ENCODE measurements around the gene LRP2.

DNA sequence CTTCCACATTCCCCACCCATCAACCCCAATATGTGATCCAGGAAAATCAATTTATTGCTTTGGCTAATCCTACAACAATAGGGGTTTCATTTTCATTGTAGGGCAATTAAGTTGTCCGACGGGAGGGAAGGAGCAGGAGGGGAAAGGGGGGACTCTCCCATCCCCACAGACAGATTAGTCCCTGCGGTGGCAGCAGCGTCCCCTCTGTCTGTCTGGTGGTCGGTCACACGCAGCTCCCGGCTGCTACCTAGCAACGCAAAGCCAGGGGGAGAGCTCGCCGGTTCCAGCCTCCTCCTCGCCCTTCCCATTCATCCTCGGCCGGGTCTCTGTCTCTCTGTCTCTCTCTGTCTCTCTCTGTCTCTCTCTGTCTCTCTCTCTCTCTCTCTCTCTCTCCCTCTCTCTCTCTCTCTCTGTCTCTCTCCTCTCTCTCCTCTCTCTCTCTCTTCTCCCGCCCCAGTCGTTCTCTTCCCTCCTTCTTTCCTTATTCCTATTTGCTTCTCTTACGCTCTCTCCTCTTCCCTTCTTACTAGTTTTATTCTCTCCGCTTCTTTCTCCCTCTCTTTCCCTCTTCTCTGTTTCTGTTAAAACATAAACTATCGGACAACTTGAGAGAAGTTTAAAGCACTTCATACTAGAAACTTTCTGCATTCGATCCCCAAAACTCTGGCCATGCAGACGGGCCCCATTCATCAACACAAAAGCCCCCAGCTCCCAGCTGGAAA lies 1.2 kb downstream of the LRP2 start:
- TF ChIP-seq SMC3 (IDR thresholded peaks at IDR 0.05; ENCODE audit: low read depth, low read length) (no peak), EP300 (IDR thresholded peaks at IDR 0.05; ENCODE audit: borderline replicate concordance in 1 of 2, low read depth in 1 of 2, low read length in 1 of 2) (no peak), MXI1 (IDR thresholded peaks at IDR 0.05; ENCODE audit: low read depth, low read length) (no peak), RCOR1 (IDR thresholded peaks at IDR 0.05; ENCODE audit: low read length) (no peak), USF1 (IDR thresholded peaks at IDR 0.05; ENCODE audit: borderline replicate concordance, low read depth) (no peak), MAX (IDR thresholded peaks at IDR 0.05; ENCODE audit: low read depth) (no peak), RAD21 (IDR thresholded peaks at IDR 0.05; ENCODE audit: low read length) (no peak), TEAD4 (IDR thresholded peaks at IDR 0.05; ENCODE audit: borderline replicate concordance, insufficient read depth) (no peak)
- TF ChIP-seq, protein P1, sequence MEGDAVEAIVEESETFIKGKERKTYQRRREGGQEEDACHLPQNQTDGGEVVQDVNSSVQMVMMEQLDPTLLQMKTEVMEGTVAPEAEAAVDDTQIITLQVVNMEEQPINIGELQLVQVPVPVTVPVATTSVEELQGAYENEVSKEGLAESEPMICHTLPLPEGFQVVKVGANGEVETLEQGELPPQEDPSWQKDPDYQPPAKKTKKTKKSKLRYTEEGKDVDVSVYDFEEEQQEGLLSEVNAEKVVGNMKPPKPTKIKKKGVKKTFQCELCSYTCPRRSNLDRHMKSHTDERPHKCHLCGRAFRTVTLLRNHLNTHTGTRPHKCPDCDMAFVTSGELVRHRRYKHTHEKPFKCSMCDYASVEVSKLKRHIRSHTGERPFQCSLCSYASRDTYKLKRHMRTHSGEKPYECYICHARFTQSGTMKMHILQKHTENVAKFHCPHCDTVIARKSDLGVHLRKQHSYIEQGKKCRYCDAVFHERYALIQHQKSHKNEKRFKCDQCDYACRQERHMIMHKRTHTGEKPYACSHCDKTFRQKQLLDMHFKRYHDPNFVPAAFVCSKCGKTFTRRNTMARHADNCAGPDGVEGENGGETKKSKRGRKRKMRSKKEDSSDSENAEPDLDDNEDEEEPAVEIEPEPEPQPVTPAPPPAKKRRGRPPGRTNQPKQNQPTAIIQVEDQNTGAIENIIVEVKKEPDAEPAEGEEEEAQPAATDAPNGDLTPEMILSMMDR (IDR thresholded peaks at IDR 0.05), result no peak
- TF ChIP-seq, protein P2, sequence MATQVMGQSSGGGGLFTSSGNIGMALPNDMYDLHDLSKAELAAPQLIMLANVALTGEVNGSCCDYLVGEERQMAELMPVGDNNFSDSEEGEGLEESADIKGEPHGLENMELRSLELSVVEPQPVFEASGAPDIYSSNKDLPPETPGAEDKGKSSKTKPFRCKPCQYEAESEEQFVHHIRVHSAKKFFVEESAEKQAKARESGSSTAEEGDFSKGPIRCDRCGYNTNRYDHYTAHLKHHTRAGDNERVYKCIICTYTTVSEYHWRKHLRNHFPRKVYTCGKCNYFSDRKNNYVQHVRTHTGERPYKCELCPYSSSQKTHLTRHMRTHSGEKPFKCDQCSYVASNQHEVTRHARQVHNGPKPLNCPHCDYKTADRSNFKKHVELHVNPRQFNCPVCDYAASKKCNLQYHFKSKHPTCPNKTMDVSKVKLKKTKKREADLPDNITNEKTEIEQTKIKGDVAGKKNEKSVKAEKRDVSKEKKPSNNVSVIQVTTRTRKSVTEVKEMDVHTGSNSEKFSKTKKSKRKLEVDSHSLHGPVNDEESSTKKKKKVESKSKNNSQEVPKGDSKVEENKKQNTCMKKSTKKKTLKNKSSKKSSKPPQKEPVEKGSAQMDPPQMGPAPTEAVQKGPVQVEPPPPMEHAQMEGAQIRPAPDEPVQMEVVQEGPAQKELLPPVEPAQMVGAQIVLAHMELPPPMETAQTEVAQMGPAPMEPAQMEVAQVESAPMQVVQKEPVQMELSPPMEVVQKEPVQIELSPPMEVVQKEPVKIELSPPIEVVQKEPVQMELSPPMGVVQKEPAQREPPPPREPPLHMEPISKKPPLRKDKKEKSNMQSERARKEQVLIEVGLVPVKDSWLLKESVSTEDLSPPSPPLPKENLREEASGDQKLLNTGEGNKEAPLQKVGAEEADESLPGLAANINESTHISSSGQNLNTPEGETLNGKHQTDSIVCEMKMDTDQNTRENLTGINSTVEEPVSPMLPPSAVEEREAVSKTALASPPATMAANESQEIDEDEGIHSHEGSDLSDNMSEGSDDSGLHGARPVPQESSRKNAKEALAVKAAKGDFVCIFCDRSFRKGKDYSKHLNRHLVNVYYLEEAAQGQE (IDR thresholded peaks at IDR 0.05; ENCODE audit: low read depth, low read length), result no peak
- TF ChIP-seq, protein P3, sequence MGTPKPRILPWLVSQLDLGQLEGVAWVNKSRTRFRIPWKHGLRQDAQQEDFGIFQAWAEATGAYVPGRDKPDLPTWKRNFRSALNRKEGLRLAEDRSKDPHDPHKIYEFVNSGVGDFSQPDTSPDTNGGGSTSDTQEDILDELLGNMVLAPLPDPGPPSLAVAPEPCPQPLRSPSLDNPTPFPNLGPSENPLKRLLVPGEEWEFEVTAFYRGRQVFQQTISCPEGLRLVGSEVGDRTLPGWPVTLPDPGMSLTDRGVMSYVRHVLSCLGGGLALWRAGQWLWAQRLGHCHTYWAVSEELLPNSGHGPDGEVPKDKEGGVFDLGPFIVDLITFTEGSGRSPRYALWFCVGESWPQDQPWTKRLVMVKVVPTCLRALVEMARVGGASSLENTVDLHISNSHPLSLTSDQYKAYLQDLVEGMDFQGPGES (IDR thresholded peaks at IDR 0.05; ENCODE audit: low read depth, low read length), result no peak
